ENCODE data around the gene CRPPA. TPM values are rescaled to one million over a fixed set of nuclear protein-coding genes. Genes with fewer than 3 reads are reported as not detected.
"Not testable (repeated sequence)": the region's sequence is repeated elsewhere in the genome, so short reads cannot be mapped to it uniquely, and the experiment has no call there.

The CRPPA gene
- total RNA-seq, 1 donor from 2014 or later, result 1.5 TPM

GRCh38 chr7:16446508-16446907 lies 25.2 kb upstream of the CRPPA start:
- intact Hi-C loops (cut with micrococcal nuclease), result no loop called here
- ChIA-PET POLR2A (no interaction called here), CTCF (no interaction called here)
- ATAC-seq (ENCODE audit: low read depth) (no peak), DNase-seq (no peak)
- Mint-ChIP-seq H3K27me3 (no peaks in the 10 kb centered on the region), H3K27ac (no peak overlapping the region), H3K4me1 (no peaks in the 10 kb centered on the region), H3K9me3 (no peaks in the 10 kb centered on the region), H3K36me3 (ENCODE audit: low read depth) (no peaks in the 10 kb centered on the region), H3K4me3 (no peak overlapping the region)
- no peak for TF ChIP-seq CTCF (IDR thresholded peaks at IDR 0.05)

DNA sequence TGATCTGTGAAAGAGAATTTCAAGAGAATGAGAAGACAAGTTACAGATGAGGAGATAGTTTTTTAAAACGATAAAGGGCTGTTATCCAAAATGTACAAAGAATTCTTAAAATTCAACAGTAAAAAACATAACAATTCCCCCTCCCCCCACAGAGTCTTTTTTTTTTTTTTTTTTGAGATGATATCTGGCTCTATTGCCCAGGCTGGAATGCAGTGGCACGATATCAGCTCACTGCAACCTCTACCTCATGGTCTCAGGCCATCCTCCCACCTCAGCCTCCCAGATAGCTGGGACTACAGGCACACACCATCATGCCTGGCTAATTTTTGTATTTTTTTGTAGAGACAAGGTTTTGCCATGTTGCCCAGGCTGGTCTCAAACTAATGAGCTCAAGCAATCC lies 22.5 kb upstream of the CRPPA start:
- intact Hi-C loops (cut with micrococcal nuclease); H3K4me3 Mint-ChIP-seq; ATAC-seq (ENCODE audit: low read depth); CTCF ChIA-PET; H3K4me1 Mint-ChIP-seq; H3K9me3 Mint-ChIP-seq; H3K27ac Mint-ChIP-seq; H3K27me3 Mint-ChIP-seq; H3K36me3 Mint-ChIP-seq (ENCODE audit: low read depth); DNase-seq; POLR2A ChIA-PET: not testable (repeated sequence)

DNA sequence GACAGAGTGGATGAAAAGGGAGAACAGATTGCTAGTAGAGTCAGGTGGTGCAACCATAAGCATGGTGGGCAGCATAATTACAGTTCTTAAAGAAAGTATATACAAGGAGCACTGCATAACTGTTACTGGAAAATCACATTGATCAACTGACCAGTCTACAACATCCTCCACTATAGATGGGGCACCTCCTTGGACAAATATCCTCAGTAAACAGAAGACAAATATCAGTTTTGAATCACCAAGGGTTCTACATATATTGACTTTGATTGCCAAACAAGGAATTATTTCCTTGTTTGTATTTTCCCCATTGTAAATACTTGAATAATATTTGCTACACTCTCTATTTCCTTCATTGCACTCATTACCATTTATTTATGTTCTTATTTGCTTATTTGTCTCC lies 17.6 kb upstream of the CRPPA start:
- DNase-seq, result no peak
- Mint-ChIP-seq H3K9me3 (no peaks in the 10 kb centered on the region), H3K4me1 (no peaks in the 10 kb centered on the region), H3K27me3 (peaks cover 3% of the 10 kb centered on the region), H3K27ac (no peak overlapping the region), H3K4me3 (no peak overlapping the region), H3K36me3 (ENCODE audit: low read depth) (no peaks in the 10 kb centered on the region)
- CTCF ChIA-PET, result no interaction called here
- POLR2A ChIA-PET, result no interaction called here
- intact Hi-C loops (cut with micrococcal nuclease), result no loop called here
- no peak for TF ChIP-seq CTCF (IDR thresholded peaks at IDR 0.05)
- no peak for ATAC-seq (ENCODE audit: low read depth)

DNA sequence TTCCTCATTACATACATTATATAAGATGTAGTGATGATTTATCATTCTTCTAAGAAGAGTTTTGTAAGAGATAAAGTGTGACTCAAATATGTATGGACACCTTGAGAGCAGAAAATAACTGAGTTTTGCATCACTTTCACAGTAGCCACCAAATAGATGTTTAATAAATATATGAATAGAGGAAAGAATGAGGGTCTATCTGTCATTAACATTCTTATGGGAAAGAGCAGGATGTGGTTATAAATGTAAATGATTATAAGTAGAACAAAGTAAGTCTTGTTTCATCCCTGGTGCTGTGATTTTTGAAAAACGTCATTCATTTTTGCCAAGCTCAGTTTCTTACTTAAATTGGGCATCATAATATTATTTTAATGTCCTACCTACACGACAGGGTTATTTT lies 15.0 kb upstream of the CRPPA start:
- no peak for ATAC-seq (ENCODE audit: low read depth)
- Mint-ChIP-seq H3K4me3 (no peak overlapping the region), H3K9me3 (no peaks in the 10 kb centered on the region), H3K27me3 (peaks cover 3% of the 10 kb centered on the region), H3K36me3 (ENCODE audit: low read depth) (no peaks in the 10 kb centered on the region), H3K27ac (no peak overlapping the region), H3K4me1 (no peaks in the 10 kb centered on the region)
- no peak for DNase-seq
- no peak for TF ChIP-seq CTCF (IDR thresholded peaks at IDR 0.05)
- CTCF ChIA-PET, result interaction anchor here (7.6 kb wide), 1 partner anchor 129 kb away, joined by 62 read pairs; no protein-coding TSS in a partner anchor
- POLR2A ChIA-PET, result no interaction called here
- intact Hi-C loops (cut with micrococcal nuclease), result no loop called here

- ATAC-seq (ENCODE audit: low read depth) (no peak), DNase-seq (no peak)
- ChIA-PET POLR2A (no interaction called here), CTCF (interaction anchor here (1.4 to 7.6 kb wide), 3 partner anchors 8 to 484 kb away, joined by 4 to 62 read pairs (median 6); no protein-coding TSS in a partner anchor)
- Mint-ChIP-seq H3K27me3 (peaks cover 8% of the 10 kb centered on the region), H3K27ac (no peak overlapping the region), H3K9me3 (no peaks in the 10 kb centered on the region), H3K36me3 (ENCODE audit: low read depth) (no peaks in the 10 kb centered on the region), H3K4me1 (no peaks in the 10 kb centered on the region), H3K4me3 (no peak overlapping the region)
- intact Hi-C loops (cut with micrococcal nuclease), result no loop called here
- TF ChIP-seq CTCF (IDR thresholded peaks at IDR 0.05), result no peak
Measured at GRCh38 chr7:16433568-16434122, 12.3 kb upstream of the CRPPA start.

GRCh38 chr7:16432425-16432731 lies 11.0 kb upstream of the CRPPA start:
- POLR2A ChIA-PET, result interaction anchor here (0.5 kb wide), 1 partner anchor 18 kb away, joined by 3 read pairs; no protein-coding TSS in a partner anchor
- TF ChIP-seq CTCF (IDR thresholded peaks at IDR 0.05), result no peak
- intact Hi-C loops (cut with micrococcal nuclease), result loop anchor here (1.0 kb wide), 2 partner anchors 133 to 486 kb away; no protein-coding TSS in a partner anchor
- no peaks in the 10 kb centered on the region for H3K4me1 Mint-ChIP-seq
- ATAC-seq (ENCODE audit: low read depth) (no peak), DNase-seq (no peak)
- CTCF ChIA-PET, result interaction anchor here (1.9 to 7.6 kb wide), 3 partner anchors 10 to 486 kb away, joined by 6 to 62 read pairs (median 7); no protein-coding TSS in a partner anchor
- H3K4me3 Mint-ChIP-seq, result no peak overlapping the region
- H3K27ac Mint-ChIP-seq, result no peak overlapping the region
- peaks cover 6% of the 10 kb centered on the region for H3K27me3 Mint-ChIP-seq
- H3K36me3 Mint-ChIP-seq (ENCODE audit: low read depth), result no peaks in the 10 kb centered on the region
- H3K9me3 Mint-ChIP-seq, result no peaks in the 10 kb centered on the region

Data from activated B cell treated with CpG ODN at 0.5 μM for 24 hours (primary cell).